ENCODE measurements around the gene ORMDL2.

- TF ChIP-seq CTCF (IDR thresholded peaks at IDR 0.05 in 2 of 3, conservative IDR thresholded peaks at IDR 0.05 in 1 of 3; ENCODE audit: control insufficient read depth in 2 of 3, extremely low read depth in 1 of 3, insufficient read depth in 1 of 3, low read depth in 3 of 3, low read length in 3 of 3) (no peak), POLR2A (IDR thresholded peaks at IDR 0.05; ENCODE audit: low read depth, low read length) (no peak), NR2C1 (IDR thresholded peaks at IDR 0.05) (no peak), BCL3 (IDR thresholded peaks at IDR 0.05; ENCODE audit: borderline replicate concordance, insufficient read depth, low read depth, low read length, poor library complexity, severe bottlenecking) (no peak), POLR2AphosphoS5 (IDR thresholded peaks at IDR 0.05; ENCODE audit: low read length) (no peak), EP300 (IDR thresholded peaks at IDR 0.05; ENCODE audit: borderline replicate concordance in 1 of 2, control insufficient read depth in 1 of 2, low read depth in 2 of 2, low read length in 2 of 2) (no peak)
Measured at GRCh38 chr12:55865327-55865726, 47.5 kb downstream of the ORMDL2 start.

All from GM12878 (cell line).